Mammary epithelial cell (primary cell): Measurements from ENCODE around the gene CORO2B.

Experiments used
- EZH2 ChIP-seq: IDR thresholded peaks from 2 replicates; pipeline ENCODE4 v1.6.1; 2012; ENCODE audit warnings: low read length, inconsistent platforms, borderline replicate concordance
- TF ChIP-seq, protein P1 (sequence below), 2 donors: IDR thresholded peaks in 1 of 2; conservative IDR thresholded peaks in 1 of 2; 2 replicates each; pipeline ENCODE4 v1.5.1; 2011 to 2012; ENCODE audit warnings: inconsistent platforms in 2 of 2, low read length in 2 of 2, mild to moderate bottlenecking in 2 of 2, control low read depth in 1 of 2, low read depth in 1 of 2; ENCODE audit not compliant: insufficient read depth in 1 of 2; ENCODE audit errors: extremely low read depth in 1 of 2

DNA sequence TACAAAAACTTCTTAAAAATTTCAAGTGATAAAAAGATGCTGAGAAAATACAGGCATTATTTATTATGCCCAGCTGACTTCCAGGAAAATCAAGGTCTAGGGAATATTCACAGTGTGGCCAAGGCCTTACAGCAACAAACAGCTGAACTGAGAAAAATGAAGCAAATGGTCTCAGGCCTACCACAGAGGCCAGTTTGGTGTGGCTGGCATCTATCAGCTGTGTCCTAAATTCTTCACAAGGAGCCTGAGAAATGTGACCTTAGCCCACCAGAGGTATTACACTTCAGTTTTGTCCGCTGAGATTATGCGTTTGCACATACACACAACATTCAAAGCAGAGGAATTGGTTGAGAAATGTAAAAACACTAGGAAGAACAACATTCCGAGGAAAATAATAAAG is 164.5 kb downstream of the CORO2B start:
- TF ChIP-seq, protein P1, sequence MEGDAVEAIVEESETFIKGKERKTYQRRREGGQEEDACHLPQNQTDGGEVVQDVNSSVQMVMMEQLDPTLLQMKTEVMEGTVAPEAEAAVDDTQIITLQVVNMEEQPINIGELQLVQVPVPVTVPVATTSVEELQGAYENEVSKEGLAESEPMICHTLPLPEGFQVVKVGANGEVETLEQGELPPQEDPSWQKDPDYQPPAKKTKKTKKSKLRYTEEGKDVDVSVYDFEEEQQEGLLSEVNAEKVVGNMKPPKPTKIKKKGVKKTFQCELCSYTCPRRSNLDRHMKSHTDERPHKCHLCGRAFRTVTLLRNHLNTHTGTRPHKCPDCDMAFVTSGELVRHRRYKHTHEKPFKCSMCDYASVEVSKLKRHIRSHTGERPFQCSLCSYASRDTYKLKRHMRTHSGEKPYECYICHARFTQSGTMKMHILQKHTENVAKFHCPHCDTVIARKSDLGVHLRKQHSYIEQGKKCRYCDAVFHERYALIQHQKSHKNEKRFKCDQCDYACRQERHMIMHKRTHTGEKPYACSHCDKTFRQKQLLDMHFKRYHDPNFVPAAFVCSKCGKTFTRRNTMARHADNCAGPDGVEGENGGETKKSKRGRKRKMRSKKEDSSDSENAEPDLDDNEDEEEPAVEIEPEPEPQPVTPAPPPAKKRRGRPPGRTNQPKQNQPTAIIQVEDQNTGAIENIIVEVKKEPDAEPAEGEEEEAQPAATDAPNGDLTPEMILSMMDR (conservative IDR thresholded peaks at IDR 0.05 in 1 of 2, IDR thresholded peaks at IDR 0.05 in 1 of 2; ENCODE audit: extremely low read depth in 1 of 2, insufficient read depth in 1 of 2, low read depth in 1 of 2, low read length in 2 of 2): no peak
- no peak for TF ChIP-seq EZH2
